Measurements from ENCODE around the gene TBC1D19. TPM values are rescaled to one million over a fixed set of nuclear protein-coding genes. Genes with fewer than 3 reads are reported as not detected.
"Not testable (repeated sequence)": the region's sequence is repeated elsewhere in the genome, so short reads cannot be mapped to it uniquely, and the experiment has no call there.

Gene TBC1D19, protein sequence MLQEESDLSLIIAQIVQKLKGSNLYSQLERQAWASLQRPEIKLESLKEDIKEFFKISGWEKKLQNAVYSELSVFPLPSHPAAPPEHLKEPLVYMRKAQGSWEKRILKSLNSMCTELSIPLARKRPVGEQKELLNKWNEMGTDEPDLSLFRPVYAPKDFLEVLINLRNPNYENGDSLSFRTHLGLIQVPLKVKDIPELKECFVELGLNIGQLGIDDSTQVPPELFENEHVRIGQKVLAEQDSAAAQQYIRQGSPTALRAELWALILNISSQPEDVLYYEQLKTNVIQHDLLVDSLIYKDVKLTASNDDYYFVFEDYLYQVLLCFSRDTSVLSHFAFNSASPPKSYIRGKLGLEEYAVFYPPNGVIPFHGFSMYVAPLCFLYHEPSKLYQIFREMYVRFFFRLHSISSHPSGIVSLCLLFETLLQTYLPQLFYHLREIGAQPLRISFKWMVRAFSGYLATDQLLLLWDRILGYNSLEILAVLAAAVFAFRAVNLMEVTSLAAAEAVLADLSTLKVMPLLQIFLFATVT
- polyA plus RNA-seq (ENCODE audit: low read depth in 6 of 6) = 10 to 100 TPM in 1 of 6 donors, 1 to 10 TPM in 5; 2.1 to 13.7 (median 3.7) TPM

DNA sequence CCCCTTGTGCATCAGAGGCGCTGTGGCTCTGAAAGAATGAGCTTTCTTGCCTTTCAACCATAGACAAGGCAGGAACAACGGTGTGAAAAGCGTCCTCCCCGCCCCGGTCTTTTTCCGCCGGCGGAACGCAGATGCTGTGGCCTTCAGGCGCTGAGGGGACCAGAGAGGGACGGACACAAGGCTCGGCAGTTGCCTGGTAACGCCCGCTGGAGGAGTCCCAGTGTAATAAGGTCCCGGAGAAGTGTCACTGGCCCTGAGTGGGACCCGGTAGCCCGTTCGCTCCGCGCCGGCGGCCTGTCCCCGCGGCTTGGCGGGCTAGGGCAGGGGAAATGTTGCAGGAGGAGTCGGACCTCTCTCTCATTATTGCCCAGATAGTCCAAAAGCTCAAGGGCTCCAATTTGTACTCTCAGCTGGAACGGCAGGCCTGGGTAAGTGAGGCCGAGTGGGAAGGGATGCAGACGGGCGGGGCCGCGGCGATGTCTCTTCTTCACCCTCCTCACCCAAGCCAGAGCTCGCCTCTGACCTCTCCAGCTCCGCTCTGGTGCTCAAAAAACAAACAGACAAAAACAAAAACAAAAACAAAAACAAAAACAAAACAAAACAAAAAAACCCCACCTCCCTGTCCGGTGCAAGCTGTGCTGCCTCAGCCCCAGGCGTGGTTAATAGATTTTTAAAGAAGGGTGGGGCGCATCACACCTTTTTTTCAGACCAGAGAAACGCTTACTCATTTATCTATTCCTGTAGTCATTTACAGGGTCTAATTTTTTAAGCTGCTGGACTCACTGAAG lies at the start of gene TBC1D19:
Gene TBC1D19 (plus strand): TSS at position 220 of the 788 bp plus-strand sequence. CDS start 110 bp downstream, at position 330.
- ATAC-seq (ENCODE audit: low read depth in 2 of 2) (peak; percentile 89), DNase-seq (peak; percentile 83)
- Mint-ChIP-seq H3K4me3 (peak within 1 kb of the TSS; percentile 93 to 98 (median 95)), H3K36me3 (no peaks in the 10 kb centered on the region), H3K9me3 (no peaks in the 10 kb centered on the region), H3K4me1 (peaks cover 19 to 32% (median 26%) of the 10 kb centered on the region in 3 donors), H3K27me3 (peaks cover 0 to 4% (median 0%) of the 10 kb centered on the region in 3 donors), H3K27ac (peak within 1 kb of the TSS; percentile 68 to 99 (median 96))

- Mint-ChIP-seq H3K36me3 (peaks cover 7 to 8% of the 10 kb centered on the region in 2 donors), H3K4me3 (no peak overlapping the region), H3K27me3 (peaks cover 0 to 10% (median 9%) of the 10 kb centered on the region in 3 donors), H3K4me1 (no peaks in the 10 kb centered on the region), H3K27ac (no peak overlapping the region), H3K9me3 (peaks cover 14 to 48% (median 37%) of the 10 kb centered on the region in 7 donors)
- ATAC-seq (ENCODE audit: low read depth in 2 of 2) (no peak), DNase-seq (no peak)
These were observed 40.9 kb upstream of the TBC1D19 start for GRCh38 chr4:26542991-26543390.

DNA sequence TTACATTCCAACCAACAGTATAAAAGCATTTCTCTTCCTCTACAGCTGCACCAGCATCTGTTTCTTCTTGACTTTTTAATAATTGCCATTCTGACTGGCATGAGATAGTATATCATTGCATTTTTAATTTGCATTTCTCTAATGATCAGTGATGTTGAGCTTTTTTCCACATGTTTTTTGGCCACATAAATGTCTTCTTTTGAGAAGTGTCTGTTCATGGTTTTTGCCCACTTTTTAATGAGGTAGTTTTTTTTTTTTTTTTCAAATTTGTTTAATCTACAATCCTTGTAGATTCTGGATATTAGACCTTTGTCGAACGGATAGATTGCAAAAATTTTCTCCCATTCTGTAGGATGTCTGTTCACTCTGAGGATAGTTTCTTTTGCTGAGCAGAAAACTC lies 39.5 kb upstream of the TBC1D19 start:
- H3K36me3 Mint-ChIP-seq = peaks cover 7 to 8% of the 10 kb centered on the region in 2 donors
- H3K27ac Mint-ChIP-seq = no peak overlapping the region
- H3K9me3 Mint-ChIP-seq = peaks cover 14 to 55% (median 37%) of the 10 kb centered on the region in 7 donors
- no peak for ATAC-seq (ENCODE audit: low read depth in 2 of 2)
- DNase-seq = no peak
- H3K27me3 Mint-ChIP-seq = peaks cover 0 to 21% (median 14%) of the 10 kb centered on the region in 3 donors
- no peak overlapping the region for H3K4me3 Mint-ChIP-seq
- H3K4me1 Mint-ChIP-seq = no peaks in the 10 kb centered on the region

DNA sequence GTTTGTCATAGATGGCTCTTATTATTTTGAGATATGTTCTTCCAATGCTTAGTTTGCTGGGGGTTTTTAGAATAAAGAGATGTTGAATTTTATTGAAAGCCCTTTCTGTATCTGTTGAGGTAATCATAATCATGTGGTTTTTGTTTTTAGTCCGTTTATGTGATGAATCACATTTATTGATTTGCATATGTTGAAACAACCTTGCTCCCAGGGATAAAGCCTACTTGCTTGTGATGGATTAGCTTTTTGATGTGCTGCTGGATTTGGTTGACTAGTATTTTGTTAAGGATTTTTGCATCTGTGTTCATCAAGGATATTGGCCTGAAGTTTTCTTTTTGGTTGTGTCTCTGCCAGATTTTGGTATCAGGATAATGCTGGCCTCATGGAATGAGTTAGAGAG lies 35.5 kb upstream of the TBC1D19 start:
- not testable (repeated sequence) for H3K27ac Mint-ChIP-seq
- peaks cover 16 to 74% (median 45%) of the 10 kb centered on the region in 7 donors for H3K9me3 Mint-ChIP-seq

GRCh38 chr4:26557164-26557563 lies 26.7 kb upstream of the TBC1D19 start:
- no peak overlapping the region for H3K4me3 Mint-ChIP-seq
- H3K27me3 Mint-ChIP-seq = peaks cover 32 to 39% (median 36%) of the 10 kb centered on the region in 3 donors
- peaks cover 0 to 2% (median under 1%) of the 10 kb centered on the region in 3 donors for H3K4me1 Mint-ChIP-seq

More for the DNA sequence above, 35.5 kb upstream of the TBC1D19 start:
- not testable (repeated sequence) for H3K4me1 Mint-ChIP-seq; DNase-seq; H3K4me3 Mint-ChIP-seq; ATAC-seq (ENCODE audit: low read depth in 2 of 2)
- Mint-ChIP-seq H3K36me3 (peaks cover 11 to 12% of the 10 kb centered on the region in 2 donors), H3K27me3 (peaks cover 10 to 41% (median 30%) of the 10 kb centered on the region in 3 donors)

GRCh38 chr4:26558166-26558895 lies 25.6 kb upstream of the TBC1D19 start:
- H3K4me1 Mint-ChIP-seq = peaks cover 0 to 4% (median 4%) of the 10 kb centered on the region in 3 donors
- H3K27me3 Mint-ChIP-seq = peaks cover 22 to 31% (median 25%) of the 10 kb centered on the region in 3 donors
- H3K27ac Mint-ChIP-seq = peak overlapping the region in 1 of 6 donors; percentile 13
- peaks cover 6 to 40% (median 29%) of the 10 kb centered on the region in 7 donors for H3K9me3 Mint-ChIP-seq
- peaks cover 3 to 5% of the 10 kb centered on the region in 2 donors for H3K36me3 Mint-ChIP-seq
- no peak for DNase-seq
- no peak for ATAC-seq (ENCODE audit: low read depth in 2 of 2)
- no peak overlapping the region for H3K4me3 Mint-ChIP-seq

More at GRCh38 chr4:26557164-26557563, 26.7 kb upstream of the TBC1D19 start:
- no peak for ATAC-seq (ENCODE audit: low read depth in 2 of 2)
- Mint-ChIP-seq H3K9me3 (peaks cover 7 to 49% (median 33%) of the 10 kb centered on the region in 7 donors), H3K27ac (no peak overlapping the region), H3K36me3 (peaks cover 7 to 9% of the 10 kb centered on the region in 2 donors)
- DNase-seq = no peak

DNA sequence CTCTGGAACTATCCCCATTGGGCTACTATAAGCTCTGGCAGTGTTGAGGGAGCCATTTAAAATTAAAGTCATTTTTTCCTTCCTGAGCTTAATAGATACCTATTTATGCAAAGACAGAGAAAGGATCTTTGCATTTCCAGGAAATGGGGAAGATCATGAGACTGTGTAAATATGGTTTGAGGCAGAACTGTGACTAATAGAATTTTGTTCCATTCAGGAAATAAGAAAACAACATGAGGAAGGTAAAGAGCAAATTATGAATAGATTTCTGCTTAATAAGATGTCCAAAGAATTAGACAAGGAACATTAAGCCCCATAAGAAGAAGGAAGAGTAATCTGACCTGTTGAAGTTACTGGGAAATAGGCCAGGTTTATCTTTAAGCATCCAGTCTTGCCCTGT lies 17.8 kb upstream of the TBC1D19 start:
- peaks cover 0 to 10% (median 6%) of the 10 kb centered on the region in 7 donors for H3K9me3 Mint-ChIP-seq
- DNase-seq (no peak), ATAC-seq (ENCODE audit: low read depth in 2 of 2) (no peak)
- no peak overlapping the region for H3K27ac Mint-ChIP-seq
- H3K4me3 Mint-ChIP-seq = no peak overlapping the region
- H3K27me3 Mint-ChIP-seq = peaks cover 0 to 4% (median 0%) of the 10 kb centered on the region in 3 donors
- H3K36me3 Mint-ChIP-seq = no peaks in the 10 kb centered on the region
- peaks cover 0 to 4% (median 4%) of the 10 kb centered on the region in 3 donors for H3K4me1 Mint-ChIP-seq

- DNase-seq (no peak), ATAC-seq (ENCODE audit: low read depth in 2 of 2) (no peak)
- Mint-ChIP-seq H3K4me1 (no peaks in the 10 kb centered on the region), H3K27me3 (peaks cover 0 to 4% (median 0%) of the 10 kb centered on the region in 3 donors), H3K36me3 (no peaks in the 10 kb centered on the region), H3K27ac (no peak overlapping the region), H3K4me3 (no peak overlapping the region), H3K9me3 (no peaks in the 10 kb centered on the region)
These were observed 15.4 kb upstream of the TBC1D19 start for GRCh38 chr4:26568446-26568994.

GRCh38 chr4:26570596-26570995 lies 13.3 kb upstream of the TBC1D19 start:
- no peaks in the 10 kb centered on the region for H3K9me3 Mint-ChIP-seq
- H3K27ac Mint-ChIP-seq = no peak overlapping the region
- H3K27me3 Mint-ChIP-seq = peaks cover 0 to 4% (median 0%) of the 10 kb centered on the region in 3 donors
- ATAC-seq (ENCODE audit: low read depth in 2 of 2) = no peak
- DNase-seq = no peak
- H3K36me3 Mint-ChIP-seq = no peaks in the 10 kb centered on the region
- H3K4me1 Mint-ChIP-seq = no peaks in the 10 kb centered on the region
- H3K4me3 Mint-ChIP-seq = no peak overlapping the region

DNA sequence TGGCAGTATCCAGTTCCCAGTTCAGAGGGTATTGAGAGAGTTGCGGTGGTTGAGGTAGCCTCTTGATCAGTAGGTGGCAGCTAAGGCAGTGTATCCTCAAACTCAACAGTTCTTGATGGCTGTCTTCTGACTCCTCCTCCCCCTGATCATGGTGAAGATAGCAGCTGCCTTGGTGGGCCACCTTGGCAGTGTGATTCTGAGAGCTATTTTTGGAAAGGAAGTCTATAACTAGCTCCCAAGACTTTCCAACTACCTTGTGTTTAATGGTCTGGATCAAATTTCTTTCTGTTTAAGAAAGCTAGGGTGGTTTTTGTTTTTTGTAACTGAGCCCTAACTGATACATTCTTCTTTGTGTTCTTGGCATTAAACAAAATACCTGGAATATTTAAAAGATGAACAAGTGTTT lies 10.5 kb upstream of the TBC1D19 start:
- H3K9me3 Mint-ChIP-seq = no peaks in the 10 kb centered on the region
- peak overlapping the region in 1 of 6 donors; percentile 53 for H3K27ac Mint-ChIP-seq
- H3K27me3 Mint-ChIP-seq = peaks cover 6 to 21% (median 9%) of the 10 kb centered on the region in 3 donors
- ATAC-seq (ENCODE audit: low read depth in 2 of 2) (no peak), DNase-seq (no peak)
- no peaks in the 10 kb centered on the region for H3K36me3 Mint-ChIP-seq
- H3K4me1 Mint-ChIP-seq = no peaks in the 10 kb centered on the region
- H3K4me3 Mint-ChIP-seq = no peak overlapping the region

GRCh38 chr4:26574563-26574962 lies 9.3 kb upstream of the TBC1D19 start:
- ATAC-seq (ENCODE audit: low read depth in 2 of 2) = no peak
- Mint-ChIP-seq H3K27ac (no peak overlapping the region), H3K4me1 (no peaks in the 10 kb centered on the region), H3K27me3 (peaks cover 6 to 21% (median 10%) of the 10 kb centered on the region in 3 donors), H3K36me3 (no peaks in the 10 kb centered on the region), H3K4me3 (no peak overlapping the region), H3K9me3 (no peaks in the 10 kb centered on the region)
- DNase-seq = no peak

- Mint-ChIP-seq H3K9me3 (no peaks in the 10 kb centered on the region), H3K27ac (no peak overlapping the region), H3K27me3 (peaks cover 6 to 21% (median 13%) of the 10 kb centered on the region in 3 donors), H3K4me3 (no peak overlapping the region), H3K4me1 (no peaks in the 10 kb centered on the region), H3K36me3 (no peaks in the 10 kb centered on the region)
- ATAC-seq (ENCODE audit: low read depth in 2 of 2) = no peak
- no peak for DNase-seq
These were observed 7.6 kb upstream of the TBC1D19 start for GRCh38 chr4:26576231-26576739.
